Epithelial cell of esophagus (primary cell): Measurements from ENCODE around the gene IGFBP1.

Experiments used
- DNase-seq: peaks from one replicate; pipeline ENCODE4 v3.0.0; 2010; ENCODE audit warnings: low read depth
- H3K4me3 ChIP-seq: 2 replicates; pipeline ENCODE4 v1.5.1; 2011; ENCODE audit warnings: mild to moderate bottlenecking, low read length, control low read depth
- CTCF ChIP-seq: IDR thresholded peaks from 2 replicates; pipeline ENCODE4 v1.5.1; 2011; ENCODE audit warnings: low read depth, mild to moderate bottlenecking, low read length, control low read depth, inconsistent platforms; ENCODE audit not compliant: insufficient read depth; ENCODE audit errors: missing control alignments

The IGFBP1 gene

GRCh38 chr7:45891462-45892402, 3.4 kb downstream of the IGFBP1 start:
- no peak for TF ChIP-seq CTCF
- DNase-seq, result no peak
- H3K4me3 ChIP-seq, result no peak overlapping the region

GRCh38 chr7:45892407-45893035, 4.2 kb downstream of the IGFBP1 start:
- no peak overlapping the region for H3K4me3 ChIP-seq
- no peak for TF ChIP-seq CTCF
- no peak for DNase-seq

GRCh38 chr7:45893374-45893995, 5.2 kb downstream of the IGFBP1 start:
- TF ChIP-seq CTCF, result no peak
- no peak overlapping the region for H3K4me3 ChIP-seq
- DNase-seq, result no peak

GRCh38 chr7:45893996-45894664, 5.8 kb downstream of the IGFBP1 start:
- no peak for TF ChIP-seq CTCF
- no peak overlapping the region for H3K4me3 ChIP-seq
- no peak for DNase-seq

- no peak for TF ChIP-seq CTCF
- no peak for DNase-seq
- no peak overlapping the region for H3K4me3 ChIP-seq
Measured at GRCh38 chr7:45894665-45895062, 6.4 kb downstream of the IGFBP1 start.

GRCh38 chr7:45897042-45897690, 8.9 kb downstream of the IGFBP1 start:
- H3K4me3 ChIP-seq, result no peak overlapping the region
- TF ChIP-seq CTCF, result no peak
- peak; percentile 31 for DNase-seq
